IMR-90 (cell line): ENCODE results near the gene GIT2. TPM values are rescaled to one million over a fixed set of nuclear protein-coding genes. Genes with fewer than 3 reads are reported as not detected.
A peak's percentile ranks its signal among the peaks of the same experiment; 100 is the strongest.

ENCODE experiments used
- ATAC-seq: fragments of 200-7000 bp; cut with Tn5 transposase; 2 replicates; pipeline ENCODE4 v1.9.1; 2020; ENCODE audit warnings: low read depth, mild to moderate bottlenecking, moderate library complexity
- BruUV-seq: library from RNA; stranded (reverse); fragments of 400-500 nt; replicated peaks from 2 replicates; lab custom pipeline; 2021; lab: Mats Ljungman, UMichigan
- CTCF ChIA-PET: fragments of 300-600 bp; formaldehyde crosslinking; extraction: SDS; loops from one replicate; lab custom pipeline; 2021; ENCODE audit warnings: antibody characterized with exemption; lab: Yijun Ruan, JAX
- POLR2A ChIA-PET: fragments of 300-600 bp; sonication (Branson Sonifier 250); formaldehyde crosslinking; loops from one replicate; lab custom pipeline; 2022; ENCODE audit warnings: antibody characterized with exemption; ENCODE audit not compliant: unreplicated experiment; lab: Charles Lee
- DNase-seq: peaks from one replicate; pipeline ENCODE4 v3.0.0; 2013
- H2AFZ ChIP-seq: replicated peaks from 2 replicates; pipeline ENCODE3; 2013; ENCODE audit warnings: low read length, mild to moderate bottlenecking; ENCODE audit not compliant: poor library complexity
- H2AK5ac ChIP-seq: 2 replicates; pipeline ENCODE4 v1.6.1; 2013; ENCODE audit warnings: low read depth, low read length, inconsistent platforms
- H2AK9ac ChIP-seq: replicated peaks from 2 replicates; pipeline ENCODE3; 2013; ENCODE audit warnings: mild to moderate bottlenecking, low read depth, low read length, moderate library complexity; ENCODE audit not compliant: poor library complexity
- H2BK120ac ChIP-seq: 2 replicates; pipeline ENCODE4 v1.6.1; 2013; ENCODE audit warnings: low read depth, low read length, inconsistent platforms
- H2BK15ac ChIP-seq: 3 replicates; pipeline ENCODE4 v1.6.1; 2013; ENCODE audit warnings: low read depth, low read length, inconsistent platforms
- H2BK20ac ChIP-seq: 2 replicates; pipeline ENCODE4 v1.6.1; 2013; ENCODE audit warnings: low read depth, mild to moderate bottlenecking, inconsistent platforms, low read length, moderate library complexity
- H2BK5ac ChIP-seq: 2 replicates; pipeline ENCODE4 v1.6.1; 2013; ENCODE audit warnings: mild to moderate bottlenecking, low read depth, low read length, inconsistent platforms; ENCODE audit not compliant: poor library complexity, severe bottlenecking
- H3K14ac ChIP-seq: replicated peaks from 2 replicates; pipeline ENCODE4 v1.6.1; 2013; ENCODE audit warnings: low read depth, low read length, inconsistent platforms
- H3K18ac ChIP-seq: 2 replicates; pipeline ENCODE4 v1.6.1; 2013; ENCODE audit warnings: low read depth, low read length, control low read depth
- H3K23ac ChIP-seq: 2 replicates; pipeline ENCODE4 v1.6.1; 2013; ENCODE audit warnings: low read depth, low read length, inconsistent platforms
- H3K27ac ChIP-seq: 2 replicates; pipeline ENCODE4 v1.5.1; 2013; ENCODE audit warnings: mild to moderate bottlenecking, control low read depth, low read length; ENCODE audit not compliant: insufficient read depth
- H3K27me3 ChIP-seq: 2 replicates; pipeline ENCODE4 v1.6.1; 2013; ENCODE audit warnings: low read length; ENCODE audit not compliant: control insufficient read depth, insufficient read depth
- H3K36me3 ChIP-seq: 2 replicates; pipeline ENCODE4 v1.6.1; 2013; ENCODE audit warnings: low read length, mixed read lengths; ENCODE audit not compliant: control insufficient read depth, insufficient read depth
- H3K4ac ChIP-seq: 2 replicates; pipeline ENCODE4 v1.6.1; 2013; ENCODE audit warnings: low read depth, low read length, inconsistent platforms
- H3K4me1 ChIP-seq: 2 replicates; pipeline ENCODE4 v1.6.1; 2013; ENCODE audit warnings: low read length, mixed read lengths; ENCODE audit not compliant: control insufficient read depth, insufficient read depth
- H3K4me2 ChIP-seq: 2 replicates; pipeline ENCODE4 v1.6.1; 2013; ENCODE audit warnings: low read depth, mild to moderate bottlenecking, control low read depth, low read length, moderate library complexity
- H3K4me3 ChIP-seq: 2 replicates; pipeline ENCODE4 v1.5.1; 2013; ENCODE audit warnings: low read depth, mild to moderate bottlenecking, control low read depth, low read length, moderate library complexity; ENCODE audit not compliant: insufficient read depth
- H3K56ac ChIP-seq: 2 replicates; pipeline ENCODE4 v1.6.1; 2013; ENCODE audit warnings: low read length, inconsistent platforms; ENCODE audit not compliant: insufficient read depth; ENCODE audit errors: extremely low read depth
- H3K79me1 ChIP-seq, 2 experiments: 2 replicates each; pipeline ENCODE4 v1.6.1; 2013; ENCODE audit warnings: low read length in 2 of 2, inconsistent platforms in 1 of 2, low read depth in 1 of 2
- H3K9ac ChIP-seq: 2 replicates; pipeline ENCODE4 v1.6.1; 2013; ENCODE audit warnings: low read depth, low read length, control low read depth
- H3K9me1 ChIP-seq: 2 replicates; pipeline ENCODE4 v1.6.1; 2013; ENCODE audit warnings: low read length, inconsistent platforms; ENCODE audit not compliant: insufficient read depth
- H3K9me3 ChIP-seq: 2 replicates; pipeline ENCODE4 v1.6.1; 2013; ENCODE audit warnings: low read length; ENCODE audit not compliant: control insufficient read depth, insufficient read depth
- H4K20me1 ChIP-seq: 2 replicates; pipeline ENCODE4 v1.6.1; 2013; ENCODE audit warnings: low read length, inconsistent platforms; ENCODE audit not compliant: insufficient read depth
- H4K5ac ChIP-seq: 2 replicates; pipeline ENCODE4 v1.6.1; 2013; ENCODE audit warnings: mild to moderate bottlenecking, low read depth, low read length, control low read depth
- H4K8ac ChIP-seq, 2 experiments: 2 replicates each; pipeline ENCODE4 v1.6.1; 2013; ENCODE audit warnings: low read depth in 2 of 2, low read length in 2 of 2, control low read depth in 1 of 2, inconsistent platforms in 1 of 2
- H4K91ac ChIP-seq: 2 replicates; pipeline ENCODE4 v1.6.1; 2013; ENCODE audit warnings: low read depth, low read length, inconsistent platforms; ENCODE audit not compliant: insufficient read depth
- BHLHE40 ChIP-seq: fragments of 150-350 bp; IDR thresholded peaks from 2 replicates; pipeline ENCODE4 v1.6.1; 2016; ENCODE audit warnings: mild to moderate bottlenecking, low read depth, low read length
- CEBPB ChIP-seq: IDR thresholded peaks from 2 replicates; pipeline ENCODE4 v1.6.1; 2012; ENCODE audit warnings: low read depth, low read length, improper control_type of control experiment
- CHD1 ChIP-seq: IDR thresholded peaks from 2 replicates; pipeline ENCODE4 v1.6.1; 2012; ENCODE audit warnings: low read depth, low read length, improper control_type of control experiment
- ELK1 ChIP-seq: fragments of 150-350 bp; IDR thresholded peaks from 2 replicates; pipeline ENCODE4 v1.6.1; 2016; ENCODE audit warnings: low read depth, mild to moderate bottlenecking, low read length, moderate library complexity, borderline replicate concordance
- FOS ChIP-seq: fragments of 150-350 bp; IDR thresholded peaks from 2 replicates; pipeline ENCODE4 v1.6.1; 2016; ENCODE audit warnings: low read depth, low read length
- MAFK ChIP-seq: IDR thresholded peaks from 2 replicates; pipeline ENCODE4 v1.6.1; 2012; ENCODE audit warnings: low read depth, low read length, improper control_type of control experiment
- MAZ ChIP-seq: IDR thresholded peaks from 2 replicates; pipeline ENCODE4 v1.6.1; 2012; ENCODE audit warnings: low read depth, mild to moderate bottlenecking, low read length, improper control_type of control experiment, moderate library complexity, borderline replicate concordance
- MXI1 ChIP-seq: IDR thresholded peaks from 2 replicates; pipeline ENCODE4 v1.6.1; 2012; ENCODE audit warnings: low read depth, mild to moderate bottlenecking, low read length, moderate library complexity, borderline replicate concordance
- NFE2L2 ChIP-seq: fragments of 150-350 bp; IDR thresholded peaks from 2 replicates; pipeline ENCODE4 v1.6.1; 2016; ENCODE audit warnings: low read depth, mild to moderate bottlenecking, low read length
- POLR2A ChIP-seq: IDR thresholded peaks from 2 replicates; pipeline ENCODE4 v1.6.1; 2012; ENCODE audit warnings: mild to moderate bottlenecking, low read depth, low read length
- RAD21 ChIP-seq: IDR thresholded peaks from 2 replicates; pipeline ENCODE4 v1.6.1; 2012; ENCODE audit warnings: low read length, improper control_type of control experiment
- RCOR1 ChIP-seq: IDR thresholded peaks from 2 replicates; pipeline ENCODE4 v1.6.1; 2012; ENCODE audit warnings: mild to moderate bottlenecking, low read length, improper control_type of control experiment; ENCODE audit not compliant: insufficient replicate concordance
- RFX5 ChIP-seq: IDR thresholded peaks from 2 replicates; pipeline ENCODE4 v1.8.0; 2012; ENCODE audit warnings: low read depth, mild to moderate bottlenecking, low read length, moderate library complexity
- SMC3 ChIP-seq: fragments of 150-350 bp; IDR thresholded peaks from 2 replicates; pipeline ENCODE4 v1.6.1; 2016; ENCODE audit warnings: low read depth, mild to moderate bottlenecking, antibody characterized with exemption, low read length, moderate library complexity
- USF2 ChIP-seq: fragments of 150-350 bp; IDR thresholded peaks from 2 replicates; pipeline ENCODE4 v1.6.1; 2017; ENCODE audit warnings: mild to moderate bottlenecking, antibody characterized with exemption, low read length, low read depth
- WGBS, 2 experiments: methylation state at CpG; one replicate each; pipeline versions ENCODE4 v1.1.5 to v1.1.7; 2013; ENCODE audit warnings: missing lambda C conversion rate in 2 of 2; ENCODE audit not compliant: insufficient read length in 1 of 2; ENCODE audit errors: extremely low coverage in 2 of 2; 5-methylcytosine and 5-hydroxymethylcytosine counted together
- dilution Hi-C: fragments of 300-500 bp; cut with HindIII; formaldehyde crosslinking; loops from one replicate; pipeline ENCODE4 v1.14.3; 2018; ENCODE audit warnings: low sequenced_read_pairs; ENCODE audit not compliant: unreplicated experiment
- in situ Hi-C: fragments of 300-500 bp; cut with MboI; formaldehyde crosslinking; loops from 3 replicates; pipeline ENCODE4 v1.14.3; 2019; ENCODE audit warnings: low sequenced_read_pairs, inconsistent platforms, mixed read lengths
- intact Hi-C: fragments of 100-400 bp; cut with micrococcal nuclease; formaldehyde crosslinking; loops from 2 replicates; pipeline ENCODE4 v1.10.0; 2022
- polyA plus RNA-seq, 3 experiments: library from polyadenylated mRNA; depleted of rRNA; stranded (reverse); fragments of >200 nt; gene quantifications; 2 replicates each; pipeline ENCODE4 v1.2.3, GENCODE V29; 2012; ENCODE audit warnings: low replicate concordance in 1 of 3
- total RNA-seq: library from RNA; depleted of rRNA; stranded (reverse); fragments of >200 nt; gene quantifications from 2 replicates; pipeline ENCODE4 v1.2.3, GENCODE V29; 2012
- TF ChIP-seq, protein P1 (sequence below): conservative IDR thresholded peaks from 2 replicates; pipeline ENCODE4 v1.5.1; 2012; ENCODE audit warnings: mild to moderate bottlenecking, low read depth, low read length, improper control_type of control experiment

Gene GIT2
- total and polyA plus RNA-seq, 2 of the 4 experiments (the other 2 are of a cell fraction) = 48.0 to 71.9 TPM

GRCh38 chr12:109996483-109996853, 300 bp upstream of the GIT2 start:
- H3K9me1 ChIP-seq = peaks cover 7% of the 10 kb centered on the region
- no TSS peak for BruUV-seq
- peaks cover 17 to 60% of the 10 kb centered on the region in 2 experiments for H3K79me1 ChIP-seq
- peak overlapping the region; percentile 89 for H2BK20ac ChIP-seq
- CTCF ChIA-PET = interaction anchor here (0.6 kb wide), 1 partner anchor 55 kb away, joined by 6 read pairs; no protein-coding TSS in a partner anchor
- peak overlapping the region; percentile 90 for H3K4me2 ChIP-seq
- no CpG with 5 or more reads among the region's 2 CpGs for WGBS, 2 experiments
- H2BK15ac ChIP-seq = peak overlapping the region; percentile 84; the same call in 2 of the 3 replicates
- peak overlapping the region; percentile 65 for H2AK5ac ChIP-seq
- dilution Hi-C loops (no loop called here), intact Hi-C loops (loop anchor here (5.0 kb wide), 2 partner anchors 49 to 64 kb away; no protein-coding TSS in a partner anchor), in situ Hi-C loops (no loop called here)
- H3K4ac ChIP-seq = peak overlapping the region; percentile 93
- peak overlapping the region; percentile 90 for H2BK120ac ChIP-seq
- peak overlapping the region; percentile 95 for H3K14ac ChIP-seq
- H2AK9ac ChIP-seq = no peak overlapping the region
- peak overlapping the region; percentile 91 to 99 for H4K8ac ChIP-seq
- H3K9me3 ChIP-seq = no peaks in the 10 kb centered on the region
- H3K4me1 ChIP-seq = peaks cover 7% of the 10 kb centered on the region; the same call in 1 of the 2 replicates
- peak overlapping the region; percentile 78 for H4K91ac ChIP-seq
- TF ChIP-seq ELK1 = no peak
- no peak for TF ChIP-seq POLR2A
- no peak for TF ChIP-seq CHD1
- TF ChIP-seq MAFK = no peak
- TF ChIP-seq BHLHE40 = no peak
- TF ChIP-seq CEBPB = no peak
- no peak for TF ChIP-seq MAZ
- no peak for TF ChIP-seq NFE2L2
- TF ChIP-seq RAD21 = no peak
- TF ChIP-seq, protein P1, sequence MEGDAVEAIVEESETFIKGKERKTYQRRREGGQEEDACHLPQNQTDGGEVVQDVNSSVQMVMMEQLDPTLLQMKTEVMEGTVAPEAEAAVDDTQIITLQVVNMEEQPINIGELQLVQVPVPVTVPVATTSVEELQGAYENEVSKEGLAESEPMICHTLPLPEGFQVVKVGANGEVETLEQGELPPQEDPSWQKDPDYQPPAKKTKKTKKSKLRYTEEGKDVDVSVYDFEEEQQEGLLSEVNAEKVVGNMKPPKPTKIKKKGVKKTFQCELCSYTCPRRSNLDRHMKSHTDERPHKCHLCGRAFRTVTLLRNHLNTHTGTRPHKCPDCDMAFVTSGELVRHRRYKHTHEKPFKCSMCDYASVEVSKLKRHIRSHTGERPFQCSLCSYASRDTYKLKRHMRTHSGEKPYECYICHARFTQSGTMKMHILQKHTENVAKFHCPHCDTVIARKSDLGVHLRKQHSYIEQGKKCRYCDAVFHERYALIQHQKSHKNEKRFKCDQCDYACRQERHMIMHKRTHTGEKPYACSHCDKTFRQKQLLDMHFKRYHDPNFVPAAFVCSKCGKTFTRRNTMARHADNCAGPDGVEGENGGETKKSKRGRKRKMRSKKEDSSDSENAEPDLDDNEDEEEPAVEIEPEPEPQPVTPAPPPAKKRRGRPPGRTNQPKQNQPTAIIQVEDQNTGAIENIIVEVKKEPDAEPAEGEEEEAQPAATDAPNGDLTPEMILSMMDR = no peak
- no peak for TF ChIP-seq RCOR1
- no peak for TF ChIP-seq FOS
- no peak for TF ChIP-seq RFX5
- no peak for TF ChIP-seq USF2
- TF ChIP-seq MXI1 = no peak
- no peak for TF ChIP-seq SMC3
- POLR2A ChIA-PET = no interaction called here
- H4K5ac ChIP-seq = peak overlapping the region; percentile 98
- DNase-seq = no peak
- H3K27me3 ChIP-seq = no peaks in the 10 kb centered on the region
- H3K27ac ChIP-seq = peak overlapping the region; percentile 46
- peaks cover 4% of the 10 kb centered on the region for H3K36me3 ChIP-seq
- peak overlapping the region; percentile 91 for H2AFZ ChIP-seq
- peak overlapping the region; percentile 83 for H2BK5ac ChIP-seq
- ATAC-seq = no peak
- peak overlapping the region; percentile 85; the same call in 1 of the 2 replicates for H3K4me3 ChIP-seq
- peak overlapping the region; percentile 72; the same call in 1 of the 2 replicates for H3K56ac ChIP-seq
- peak overlapping the region; percentile 76; the same call in 1 of the 2 replicates for H3K18ac ChIP-seq
- H3K23ac ChIP-seq = peak overlapping the region; percentile 88; the same call in 1 of the 2 replicates
- H4K20me1 ChIP-seq = peaks cover 27% of the 10 kb centered on the region
- H3K9ac ChIP-seq = peak overlapping the region; percentile 46; the same call in 1 of the 2 replicates
